GM19043 (cell line): ENCODE results near the gene ZNF507.
A peak's percentile ranks its signal among the peaks of the same experiment; 100 is the strongest.
"Not testable (repeated sequence)": the region's sequence is repeated elsewhere in the genome, so short reads cannot be mapped to it uniquely, and the experiment has no call there.

ENCODE experiments used
- ATAC-seq: cut with Tn5 transposase; IDR thresholded peaks from one replicate; pipeline ENCODE4 v1.9.1; 2021; ENCODE audit warnings: low read depth; ENCODE audit not compliant: unreplicated experiment

The ZNF507 gene

DNA sequence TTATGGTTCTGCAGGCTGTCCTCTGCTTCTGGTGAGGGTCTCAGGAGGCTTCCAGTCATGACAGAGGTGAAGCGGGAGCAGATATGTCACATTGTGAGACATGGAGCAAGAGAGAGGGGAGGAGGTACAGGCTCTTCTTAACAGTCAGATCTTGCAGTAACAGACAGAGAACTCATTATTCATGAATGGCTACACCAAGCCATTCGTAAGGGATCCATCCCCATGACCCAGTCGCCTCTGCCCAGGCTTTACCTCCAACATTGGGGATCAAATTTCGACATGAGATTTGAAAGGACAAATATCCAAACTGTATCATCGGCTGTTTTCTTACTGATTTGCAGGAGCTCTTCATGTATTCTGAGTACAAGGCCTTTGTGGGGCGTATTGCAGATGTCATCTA, 21.7 kb downstream of the ZNF507 start:
- ATAC-seq = no peak

DNA sequence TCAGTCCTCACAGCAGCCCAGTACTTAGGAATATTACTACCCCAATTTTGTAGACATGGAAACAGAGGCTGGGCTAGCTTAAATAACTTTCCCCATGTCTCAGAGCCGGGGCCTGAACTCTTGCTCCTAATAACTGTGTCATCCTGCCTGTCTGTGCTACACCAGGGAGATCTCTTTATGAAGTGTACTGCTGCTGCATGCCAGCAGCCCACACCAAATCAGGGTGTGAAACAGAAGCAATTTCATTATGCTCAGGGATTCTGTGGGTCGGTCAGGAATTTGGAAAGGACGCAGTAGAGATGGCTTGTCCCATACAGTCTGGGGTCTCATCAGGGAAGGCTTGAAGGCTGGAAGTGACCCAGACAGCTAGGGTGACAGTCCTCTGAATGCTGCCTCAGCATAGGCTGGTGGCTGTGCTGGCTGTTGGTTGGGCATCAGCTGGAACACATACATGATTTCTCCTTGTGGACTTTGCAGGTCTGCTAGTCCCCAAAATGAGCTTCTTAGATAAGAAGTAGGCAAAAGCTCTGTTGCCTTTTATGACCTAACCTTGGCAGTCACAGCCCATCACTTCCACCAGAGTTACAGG, 22.6 kb downstream of the ZNF507 start:
- no peak for ATAC-seq

DNA sequence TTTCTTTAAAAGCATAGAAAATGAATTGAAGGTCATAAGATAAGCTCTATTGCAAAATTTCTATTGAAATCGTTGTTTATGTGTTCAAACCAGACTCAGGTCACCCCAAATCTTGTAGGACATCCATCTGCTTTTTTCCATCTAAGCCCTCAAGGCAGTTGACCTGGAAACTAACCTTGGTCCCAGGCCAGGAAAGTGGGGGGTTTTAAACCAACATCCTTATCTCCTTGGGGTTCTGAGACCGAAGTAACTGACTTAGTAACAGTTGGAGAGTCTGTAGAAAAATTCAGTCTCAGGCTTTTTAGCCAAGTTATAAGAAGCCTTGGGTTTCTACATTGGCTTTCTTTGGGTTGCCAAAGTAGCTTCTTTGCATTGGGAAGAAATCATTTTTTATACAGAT, 23.4 kb downstream of the ZNF507 start:
- ATAC-seq = no peak

DNA sequence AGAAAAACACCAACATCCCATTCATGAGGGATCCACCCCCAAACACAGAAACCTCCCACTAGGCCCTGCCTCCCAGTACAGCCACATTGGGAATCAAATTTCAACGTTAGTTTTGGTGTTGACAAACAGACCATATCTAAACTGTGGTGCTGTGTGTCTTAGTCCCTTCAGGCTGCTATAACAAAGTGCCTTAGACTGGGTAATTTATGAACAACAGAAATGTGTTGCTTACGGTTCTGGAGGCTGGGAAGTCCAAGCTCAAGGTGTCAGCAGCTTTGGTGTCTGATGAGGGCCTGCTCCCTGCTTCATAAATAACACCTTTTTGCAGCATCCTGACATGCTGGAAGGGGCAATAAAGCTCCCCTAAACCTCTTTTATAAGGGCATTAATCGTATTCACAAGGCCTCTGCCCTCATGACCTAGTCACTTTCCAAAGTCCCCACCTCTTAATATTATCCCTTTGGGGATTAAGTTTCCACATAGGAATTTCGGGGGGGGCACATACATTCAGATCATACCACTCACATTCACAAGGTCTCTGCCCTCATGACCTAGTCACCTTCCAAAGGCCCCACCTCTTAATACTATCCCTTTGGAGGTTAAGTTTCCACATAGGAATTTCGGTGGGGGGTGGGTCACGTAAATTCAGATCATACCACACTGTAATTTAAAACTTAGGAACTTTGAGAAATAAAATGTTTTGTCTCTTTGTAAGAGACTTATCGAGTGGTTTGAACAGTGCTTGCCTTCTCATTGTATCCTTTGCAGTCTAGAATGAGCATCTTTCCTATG, 27.5 kb downstream of the ZNF507 start:
- ATAC-seq = no peak

DNA sequence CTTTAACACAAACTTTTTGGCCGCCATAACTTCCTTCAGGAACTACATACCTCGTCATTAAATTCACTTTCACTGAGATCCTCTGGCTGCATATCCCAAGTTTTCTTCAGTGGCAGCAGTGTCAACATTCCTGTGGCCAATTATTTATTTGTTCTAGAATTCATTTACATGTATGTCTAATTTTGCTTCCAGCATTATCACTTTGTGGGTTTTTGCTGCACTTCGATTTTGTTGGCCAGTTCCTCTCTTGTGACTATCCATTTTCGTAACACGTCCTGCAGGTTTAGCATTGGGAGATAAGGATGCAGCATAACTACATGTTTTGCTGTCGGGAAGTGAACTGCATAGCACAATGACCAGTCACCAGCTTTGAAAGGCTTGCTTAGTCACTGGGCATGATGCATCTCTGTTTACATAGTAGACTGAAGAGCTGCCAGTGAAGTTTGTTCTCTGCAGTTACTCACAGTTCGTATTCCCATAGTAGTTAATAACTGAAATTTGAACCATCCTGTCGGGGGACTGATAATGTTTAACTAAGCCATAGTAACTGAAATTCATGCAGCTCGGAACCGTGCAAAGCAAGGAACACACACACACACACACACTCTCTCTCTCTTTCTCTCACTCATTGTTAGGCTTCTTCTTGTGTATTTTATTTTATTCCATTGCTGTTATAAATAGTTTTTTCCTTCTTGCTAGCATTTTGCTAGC, 28.3 kb downstream of the ZNF507 start:
- no peak for ATAC-seq

DNA sequence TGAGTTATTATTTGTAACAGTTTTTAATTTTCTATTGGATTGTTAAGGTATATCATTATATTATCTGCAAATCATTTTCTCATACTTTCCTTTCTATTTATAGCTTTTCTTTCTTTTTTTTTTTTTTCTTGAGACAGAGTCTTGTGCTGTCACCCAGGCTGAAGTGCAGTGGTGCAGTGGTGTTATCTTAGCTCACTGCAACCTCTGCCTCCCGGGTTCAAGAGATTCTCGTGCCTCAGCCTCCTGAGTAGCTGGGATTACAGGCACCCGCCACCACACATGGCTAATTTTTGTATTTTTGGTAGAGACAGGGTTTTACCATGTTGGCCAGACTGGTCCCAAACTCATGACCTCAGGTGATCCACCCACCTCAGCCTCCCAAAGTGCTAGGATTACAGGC, 29.0 kb downstream of the ZNF507 start:
- ATAC-seq = not testable (repeated sequence)

DNA sequence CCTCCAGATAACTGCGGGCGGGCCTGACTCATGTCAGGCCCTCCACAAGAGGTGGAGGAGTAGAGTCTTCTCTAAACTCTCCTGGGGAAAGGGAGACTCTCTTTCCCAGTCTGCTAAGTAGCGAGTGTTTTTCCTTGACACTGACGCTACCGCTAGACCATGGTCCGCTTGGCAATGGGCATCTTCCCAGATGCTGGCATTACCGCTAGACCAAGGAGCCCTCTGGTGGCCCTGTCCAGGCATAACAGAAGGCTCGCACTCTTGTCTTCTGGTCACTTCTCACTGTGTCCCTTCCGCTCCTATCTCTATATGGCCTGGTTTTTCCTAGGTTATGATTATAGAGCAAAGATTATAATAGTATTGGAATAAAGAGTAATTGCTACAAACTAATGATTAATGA, 31.7 kb downstream of the ZNF507 start:
- ATAC-seq = not testable (repeated sequence)

DNA sequence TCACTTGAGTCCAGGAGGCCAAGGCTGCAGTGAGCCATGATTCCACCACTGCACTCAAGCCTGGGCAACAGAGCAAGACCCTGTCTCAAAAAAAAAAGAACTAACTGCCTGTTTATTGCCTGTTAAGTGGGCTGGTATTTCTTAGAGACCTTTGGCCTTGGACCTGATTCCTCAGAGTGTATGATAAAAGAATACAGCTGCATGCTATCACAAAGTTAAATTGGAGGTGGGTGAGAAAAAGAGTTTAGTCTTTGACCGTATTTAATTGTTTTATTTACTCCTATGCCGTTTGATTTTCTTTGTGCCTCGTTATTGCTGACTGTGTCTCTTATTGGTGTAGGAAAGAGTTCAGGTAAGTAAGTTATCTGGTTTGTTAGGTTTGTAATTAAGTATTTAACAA, 34.9 kb downstream of the ZNF507 start:
- no peak for ATAC-seq

DNA sequence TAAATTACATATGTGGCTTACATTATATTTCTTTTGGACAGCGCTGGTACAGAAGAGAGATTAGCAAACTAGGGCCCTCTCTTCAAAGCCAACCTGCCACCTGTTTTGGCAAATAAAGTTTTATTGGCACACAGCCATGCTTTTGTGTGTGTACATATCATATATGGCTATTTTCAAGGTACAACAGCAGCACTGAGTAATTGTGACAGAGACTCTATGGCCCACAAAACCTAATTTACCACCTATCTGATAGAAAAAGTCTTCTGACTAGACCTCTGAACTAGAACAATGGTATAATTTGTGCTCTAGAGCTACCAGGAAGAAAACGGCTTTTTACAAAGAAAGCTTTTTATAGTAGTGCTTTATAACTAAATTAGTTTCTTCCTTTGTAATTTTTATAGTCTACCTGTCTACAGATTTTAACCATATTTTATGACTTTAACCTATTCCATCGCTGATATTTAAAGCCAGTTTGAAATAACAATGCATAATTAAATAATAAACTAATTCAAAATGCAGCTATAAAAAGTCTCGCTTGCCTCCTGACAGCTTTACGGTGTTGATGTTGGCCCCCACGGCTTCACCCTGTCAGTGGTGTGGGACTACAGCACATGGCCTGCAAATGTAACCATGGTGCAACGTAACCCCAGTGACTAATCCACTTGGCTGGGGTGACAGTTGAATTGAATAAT, 42.4 kb downstream of the ZNF507 start:
- ATAC-seq = no peak

DNA sequence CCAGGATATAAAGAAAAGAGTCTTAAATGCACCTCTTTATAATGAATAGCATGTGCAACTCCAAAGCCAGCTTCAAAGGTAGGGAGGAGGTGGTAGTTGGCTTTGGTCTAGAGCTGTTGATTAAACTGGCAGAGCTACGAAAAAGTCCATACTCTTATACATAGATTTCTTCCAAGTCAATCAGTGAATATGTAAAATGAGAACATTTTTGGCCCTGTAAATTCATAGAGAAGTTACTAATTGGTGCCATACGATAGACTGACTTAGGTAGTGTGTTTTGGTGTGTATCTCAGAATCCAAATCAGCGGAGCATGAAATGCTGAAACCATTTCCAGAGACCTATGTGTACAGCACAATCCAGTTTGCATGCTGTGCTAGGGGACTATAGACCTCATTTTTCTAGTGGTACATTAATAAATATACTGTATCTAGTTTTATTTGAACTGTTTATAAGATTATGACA, 43.0 kb downstream of the ZNF507 start:
- no peak for ATAC-seq

DNA sequence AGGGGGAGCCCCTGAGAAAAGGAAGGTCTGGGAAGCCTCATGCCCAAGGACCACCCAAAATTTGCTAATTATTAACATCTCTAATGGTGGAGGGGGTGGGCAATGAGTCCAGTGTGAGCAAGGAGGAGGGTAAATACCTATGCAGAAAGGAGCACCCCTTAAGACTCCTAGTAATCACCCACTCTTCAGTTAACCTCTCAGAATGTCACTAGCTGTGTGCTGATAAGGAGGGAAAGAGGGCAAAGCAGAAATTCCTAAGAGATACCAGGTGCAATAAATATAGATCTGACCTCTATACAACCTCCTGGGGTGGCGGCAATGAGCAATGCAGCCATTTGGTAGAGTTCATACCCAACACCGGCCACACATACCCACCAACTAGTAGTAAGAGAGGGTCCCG, 47.5 kb downstream of the ZNF507 start:
- no peak for ATAC-seq

DNA sequence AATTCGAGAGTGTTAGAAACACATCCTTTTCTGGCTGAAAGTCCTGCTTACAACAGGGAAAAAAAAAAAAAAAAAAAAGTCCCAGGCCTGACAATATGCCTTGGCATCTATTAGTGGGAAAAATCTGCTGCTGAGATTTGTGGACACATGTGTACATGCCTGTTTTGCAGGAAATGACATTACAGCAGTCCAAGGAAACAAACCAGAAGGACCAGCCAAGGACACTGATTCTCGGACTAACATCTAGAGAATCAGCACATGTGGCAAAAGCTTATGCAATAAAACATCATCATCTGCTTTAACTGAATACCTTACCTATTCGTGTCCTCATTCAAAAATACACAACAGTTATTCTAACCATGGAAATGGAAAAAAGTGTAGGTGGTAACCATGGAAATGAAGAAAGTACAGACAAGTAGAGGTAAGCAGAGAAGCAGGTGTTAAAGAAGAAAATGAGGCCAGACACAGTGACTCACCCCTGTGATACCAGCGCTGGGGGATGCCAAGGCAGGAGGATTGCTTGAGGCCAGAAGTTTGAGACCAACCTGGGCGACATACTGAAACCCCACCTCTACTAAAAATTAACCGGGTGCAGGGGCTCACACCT, 50.7 kb downstream of the ZNF507 start:
- ATAC-seq = no peak

DNA sequence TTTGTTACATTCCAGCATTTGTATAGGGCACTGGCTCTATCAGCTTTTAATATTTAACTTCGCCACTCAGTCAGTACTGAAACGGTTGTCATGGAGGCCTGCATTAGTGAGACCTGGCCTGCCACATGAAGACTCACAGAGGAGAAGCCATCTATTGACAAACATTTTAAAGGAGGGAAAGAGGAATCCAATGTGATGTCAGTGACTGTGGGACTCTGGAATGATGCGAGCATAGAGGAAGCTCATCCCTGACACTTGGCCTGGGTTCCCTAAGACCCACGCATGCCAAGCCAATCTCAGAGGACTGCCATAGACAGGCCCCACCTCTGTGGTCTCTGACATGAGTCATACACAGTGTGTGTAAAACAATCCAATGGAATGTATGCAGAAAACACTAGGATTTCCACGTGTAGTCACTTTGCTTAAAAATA, 52.3 kb downstream of the ZNF507 start:
- ATAC-seq = no peak

DNA sequence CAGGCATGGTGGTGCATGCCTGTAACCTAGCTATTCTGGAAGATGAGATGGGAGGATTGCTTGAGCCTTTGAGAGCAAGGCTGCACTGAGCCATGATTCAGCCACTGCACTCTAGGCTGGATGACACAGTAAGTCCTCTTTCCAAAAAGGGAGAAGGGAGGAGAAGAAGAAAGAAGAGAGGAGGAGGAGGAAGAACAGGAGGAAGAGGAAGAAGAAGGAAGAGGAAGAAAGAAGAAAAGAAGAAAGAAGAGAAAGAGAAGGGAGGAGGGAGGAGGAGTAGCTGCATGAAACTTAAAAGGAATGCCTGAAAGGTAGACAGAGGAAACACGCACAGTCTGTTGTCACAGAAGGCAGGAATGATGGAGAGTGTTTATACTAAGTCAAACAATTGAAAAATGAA, 56.6 kb downstream of the ZNF507 start:
- no peak for ATAC-seq

DNA sequence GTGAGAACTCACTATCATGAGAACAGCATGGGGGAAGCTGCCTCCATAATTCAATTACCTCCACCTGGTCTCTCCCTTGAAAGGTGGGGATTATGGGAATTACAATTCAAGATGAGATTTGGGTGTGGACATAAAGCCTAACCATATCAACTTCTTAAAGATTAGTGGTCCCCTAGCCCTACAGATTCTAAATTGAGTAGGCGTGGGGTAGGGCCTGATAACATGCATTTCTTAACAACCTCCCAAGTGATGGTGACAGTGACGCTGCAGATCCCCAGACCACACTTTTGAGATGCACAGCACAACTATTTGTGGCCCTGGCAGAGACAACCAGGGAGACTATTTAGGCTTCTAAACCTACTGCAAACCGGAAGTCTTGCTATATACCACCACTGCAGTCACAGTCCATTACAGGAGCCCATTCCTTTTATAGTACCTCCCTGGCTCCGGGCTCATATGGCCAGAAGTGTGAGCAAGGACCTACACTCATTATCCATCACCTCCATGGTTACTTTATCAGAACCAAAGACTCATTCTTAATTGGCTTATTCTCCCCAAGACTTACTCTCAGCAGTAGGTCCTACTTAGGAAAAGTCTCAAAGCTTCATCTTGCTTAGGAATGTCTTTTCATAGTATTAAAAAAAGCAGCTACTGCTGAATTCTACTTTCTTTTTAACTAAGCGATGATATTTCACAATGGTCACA, 58.0 kb downstream of the ZNF507 start:
- ATAC-seq = no peak

DNA sequence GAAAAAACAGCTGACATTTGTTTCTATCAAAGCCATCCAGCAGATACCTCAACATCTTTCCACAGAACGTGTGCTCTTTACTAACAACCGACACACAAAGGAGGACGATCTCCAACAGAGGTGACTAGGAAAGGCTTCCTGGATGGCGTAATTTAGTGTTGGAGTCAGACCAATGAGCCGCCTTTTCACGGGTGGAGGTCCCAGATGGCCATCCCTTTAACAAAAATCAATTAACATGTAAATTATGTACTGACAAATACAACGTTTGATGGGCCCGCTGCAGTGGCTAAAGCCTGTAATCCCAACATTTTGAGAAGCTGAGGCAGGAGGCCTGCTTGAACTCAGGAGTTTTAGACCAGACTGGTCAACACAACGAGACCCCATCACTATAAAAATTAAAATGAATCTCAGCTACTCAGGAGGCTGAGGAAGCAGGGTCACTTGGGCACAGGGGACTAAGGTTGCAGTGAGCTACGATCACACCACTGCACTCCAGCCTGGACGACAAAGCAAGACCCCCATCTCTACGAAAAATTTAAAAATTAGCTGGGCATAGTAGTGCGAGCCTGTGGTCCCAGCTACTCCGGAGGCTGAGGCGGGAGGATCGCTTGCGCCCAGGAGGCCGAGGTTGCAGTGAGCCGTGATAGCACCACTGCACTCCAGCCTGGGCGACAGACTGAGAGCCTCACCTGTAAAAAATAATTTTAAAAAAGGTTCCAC, 59.0 kb downstream of the ZNF507 start:
- ATAC-seq = no peak

DNA sequence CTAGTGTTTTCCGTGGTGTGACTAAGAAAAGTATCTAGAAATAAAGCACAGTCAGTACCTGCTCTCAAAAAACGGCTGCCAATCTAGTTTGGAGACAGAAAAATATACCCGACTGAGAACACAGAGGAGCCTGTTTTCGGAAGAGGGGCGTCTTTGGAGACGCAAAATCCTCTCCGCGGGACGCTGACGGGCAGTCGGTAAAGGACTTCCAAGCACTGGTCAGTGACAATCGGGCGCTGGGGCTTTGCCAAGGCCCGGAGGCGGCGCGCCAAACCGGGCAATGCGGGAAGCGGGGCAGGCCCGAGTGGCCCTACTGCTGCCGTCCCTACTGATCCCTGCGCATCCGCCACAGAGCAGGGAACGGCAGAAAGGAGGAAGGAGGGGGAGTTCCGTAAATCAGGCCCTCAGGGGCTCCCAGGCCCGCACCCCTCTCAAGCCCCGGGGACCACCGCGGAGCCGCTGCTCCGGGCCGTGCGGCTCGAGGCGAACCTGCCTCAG, 59.6 kb downstream of the ZNF507 start:
- ATAC-seq = no peak

DNA sequence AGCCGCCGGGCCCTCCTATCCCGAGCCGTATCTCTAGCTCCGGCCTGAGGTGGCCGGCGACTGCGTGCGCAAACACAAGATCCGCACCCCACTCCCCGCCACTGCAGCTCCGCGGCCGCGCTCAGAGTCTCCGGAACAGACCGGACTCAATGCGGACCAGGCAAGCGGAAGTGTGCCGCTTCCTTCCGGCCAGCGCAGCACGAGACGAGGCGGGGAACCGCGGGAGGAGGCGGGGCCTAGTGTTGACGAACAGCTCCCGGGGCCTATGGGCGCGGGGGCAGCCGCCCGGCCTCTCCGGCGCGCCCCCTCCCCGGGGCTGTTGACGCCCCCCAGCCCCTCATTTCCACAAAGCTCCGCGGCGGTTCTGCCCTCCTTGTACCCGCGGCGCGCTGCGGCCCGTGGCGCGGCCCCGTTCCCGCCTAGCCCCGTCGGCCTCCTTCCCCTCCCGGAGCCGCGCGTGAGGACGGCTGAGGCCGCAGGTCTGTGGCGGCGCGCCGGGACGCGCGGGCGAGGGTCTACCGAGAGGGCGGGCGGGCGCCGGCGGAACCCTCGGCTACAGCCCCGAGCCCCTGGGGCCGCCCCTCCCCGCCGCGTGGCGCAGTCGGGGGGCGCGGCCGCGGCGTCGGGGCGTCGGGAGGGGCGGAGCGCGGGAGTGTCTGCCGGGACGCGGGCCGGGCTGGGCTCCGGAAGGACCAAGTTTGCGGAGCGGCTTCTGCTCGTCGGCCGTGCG, 60.2 kb downstream of the ZNF507 start, which contains the start of gene DPY19L3:
Gene DPY19L3, plus strand, starts transcription at position 340 of the 730 bp plus-strand sequence. CDS start 2,484 bp downstream, outside the sequence.
- ATAC-seq = peak; percentile 95
